Loucy (cell line): ENCODE measurements around the gene SLC34A3.

Source experiments
- CTCF ChIP-seq: fragments of 200-600 bp; sonication (generic); conservative IDR thresholded peaks from 2 replicates; pipeline ENCODE4 v1.5.1; 2014; ENCODE audit warnings: mild to moderate bottlenecking, antibody characterized with exemption, low read length
- EZH2phosphoT487 ChIP-seq: fragments of 200-600 bp; IDR thresholded peaks from 2 replicates; pipeline ENCODE4 v1.6.1; 2018; ENCODE audit warnings: antibody characterized with exemption, mild to moderate bottlenecking, moderate library complexity, borderline replicate concordance

GRCh38 chr9:137201205-137201868 is 29.4 kb upstream of the SLC34A3 start:
- TF ChIP-seq CTCF (no peak), EZH2phosphoT487 (no peak)
